SJSA1 (cell line): ENCODE results near the gene POU2F2. TPM values are rescaled to one million over a fixed set of nuclear protein-coding genes. Genes with fewer than 3 reads are reported as not detected.

Experiments
- DNase-seq, 2 experiments: peaks; one replicate each; pipeline ENCODE4 v3.0.0-alpha.2; 2015 to 2020; ENCODE audit warnings: low spot score in 2 of 2, low read depth in 1 of 2
- H3K27ac ChIP-seq: fragments of 250-450 bp; sonication (Bioruptor Pico); 2 replicates; pipeline ENCODE4 v1.5.1; 2020; ENCODE audit warnings: mild to moderate bottlenecking, moderate library complexity
- H3K27me3 ChIP-seq: fragments of 250-450 bp; sonication (Bioruptor Pico); replicated peaks from 2 replicates; pipeline ENCODE4 v1.5.1; 2020; ENCODE audit warnings: mild to moderate bottlenecking, moderate library complexity
- H3K36me3 ChIP-seq: fragments of 250-450 bp; sonication (Bioruptor Pico); 2 replicates; pipeline ENCODE4 v1.5.1; 2020; ENCODE audit warnings: mild to moderate bottlenecking
- H3K4me1 ChIP-seq: fragments of 250-450 bp; sonication (Bioruptor Pico); replicated peaks from 2 replicates; pipeline ENCODE4 v1.6.1; 2021; ENCODE audit warnings: mild to moderate bottlenecking
- H3K4me3 ChIP-seq: fragments of 250-450 bp; sonication (Bioruptor Pico); 2 replicates; pipeline ENCODE4 v1.5.1; 2020; ENCODE audit warnings: mild to moderate bottlenecking
- H3K9me3 ChIP-seq: fragments of 250-450 bp; sonication (Bioruptor Pico); replicated peaks from 2 replicates; pipeline ENCODE4 v1.5.1; 2020; ENCODE audit warnings: mild to moderate bottlenecking
- total RNA-seq: library from RNA; depleted of rRNA; stranded (reverse); fragments of >200 nt; shearing (Covaris generic); gene quantifications from 2 replicates; pipeline ENCODE4 v1.2.3, GENCODE V29; 2014

The POU2F2 gene
- total RNA-seq, 1 experiment from 2014 or later: 0.05 TPM

DNA sequence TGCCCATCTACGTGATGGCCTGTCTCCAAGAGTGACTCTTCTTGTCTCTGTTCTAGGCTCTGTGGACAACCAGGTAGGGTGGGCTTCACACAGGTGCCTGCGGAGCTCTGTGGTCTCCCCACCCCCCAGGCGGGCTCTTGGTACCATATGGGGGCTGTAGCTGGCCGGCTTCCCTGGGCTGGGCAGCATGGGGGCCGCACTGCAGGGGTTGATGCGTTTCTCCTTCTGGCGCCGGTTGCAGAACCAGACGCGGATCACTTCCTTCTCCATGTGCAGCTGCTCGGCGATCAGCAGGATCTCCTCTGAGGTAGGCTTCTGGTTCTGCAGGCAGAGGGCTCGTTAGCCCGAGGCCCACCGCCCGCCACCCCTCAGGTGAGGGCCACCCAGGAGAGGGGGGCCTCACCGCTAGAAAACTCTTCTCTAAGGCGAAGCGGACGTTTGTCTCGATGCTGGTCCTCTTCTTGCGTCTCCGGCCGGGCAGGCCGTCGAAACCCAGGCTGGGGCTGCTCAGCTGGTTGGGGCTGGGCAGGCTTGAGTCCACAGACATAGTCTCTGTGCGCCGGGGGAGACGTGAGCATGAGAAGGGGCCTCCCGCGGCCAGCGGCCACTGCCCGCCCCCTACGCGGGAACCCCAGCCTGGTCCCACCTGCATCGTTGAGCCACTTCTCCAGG, 37.0 kb downstream of the POU2F2 start:
- Histone ChIP-seq H3K9me3 (0 out of 2 replicates have a peak, but pooled peaks cover 2% of the 10 kb centered on the region), H3K4me1 (peaks cover 24% of the 10 kb centered on the region)

GRCh38 chr19:42093926-42094325, 38.3 kb downstream of the POU2F2 start:
- Histone ChIP-seq H3K9me3 (no peaks in the 10 kb centered on the region), H3K36me3 (no peaks in the 10 kb centered on the region), H3K4me1 (peaks cover 19% of the 10 kb centered on the region), H3K4me3 (no peak overlapping the region), H3K27ac (no peak overlapping the region), H3K27me3 (no peaks in the 10 kb centered on the region)
- DNase-seq: no peak

More for the DNA sequence above, 37.0 kb downstream of the POU2F2 start:
- Histone ChIP-seq H3K36me3 (no peaks in the 10 kb centered on the region), H3K27ac (no peak overlapping the region), H3K27me3 (no peaks in the 10 kb centered on the region), H3K4me3 (no peak overlapping the region)
- DNase-seq: no peak

- Histone ChIP-seq H3K4me3 (no peak overlapping the region), H3K36me3 (no peaks in the 10 kb centered on the region), H3K27ac (no peak overlapping the region), H3K27me3 (no peaks in the 10 kb centered on the region), H3K9me3 (no peaks in the 10 kb centered on the region), H3K4me1 (peaks cover 23% of the 10 kb centered on the region)
- no peak for DNase-seq
Observed at GRCh38 chr19:42093505-42093904, 38.7 kb downstream of the POU2F2 start.

DNA sequence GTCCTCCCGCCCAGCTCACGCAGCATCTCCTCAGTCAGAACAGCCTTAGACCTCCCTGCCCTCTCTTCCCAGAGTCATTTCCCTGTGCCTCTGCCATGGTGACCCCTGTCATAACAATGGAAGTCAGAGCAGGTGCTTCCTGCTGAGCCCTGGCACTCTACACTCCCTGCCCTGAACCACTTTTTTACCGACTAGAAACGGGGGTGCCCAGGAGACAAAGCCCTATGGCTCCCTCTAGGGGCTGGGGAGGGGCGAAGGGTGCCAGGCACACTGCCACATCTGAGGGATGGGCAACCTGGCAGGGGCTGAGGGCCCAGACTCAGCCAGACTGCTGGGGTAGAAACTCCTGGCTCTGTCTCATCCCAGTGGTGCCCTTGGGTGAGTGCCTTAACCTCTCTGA, 39.9 kb downstream of the POU2F2 start:
- no peaks in the 10 kb centered on the region for H3K36me3 ChIP-seq
- peaks cover 32% of the 10 kb centered on the region for H3K4me1 ChIP-seq
- no peaks in the 10 kb centered on the region for H3K9me3 ChIP-seq
- no peak overlapping the region for H3K4me3 ChIP-seq
- DNase-seq: no peak
- no peak overlapping the region for H3K27ac ChIP-seq
- H3K27me3 ChIP-seq: no peaks in the 10 kb centered on the region

DNA sequence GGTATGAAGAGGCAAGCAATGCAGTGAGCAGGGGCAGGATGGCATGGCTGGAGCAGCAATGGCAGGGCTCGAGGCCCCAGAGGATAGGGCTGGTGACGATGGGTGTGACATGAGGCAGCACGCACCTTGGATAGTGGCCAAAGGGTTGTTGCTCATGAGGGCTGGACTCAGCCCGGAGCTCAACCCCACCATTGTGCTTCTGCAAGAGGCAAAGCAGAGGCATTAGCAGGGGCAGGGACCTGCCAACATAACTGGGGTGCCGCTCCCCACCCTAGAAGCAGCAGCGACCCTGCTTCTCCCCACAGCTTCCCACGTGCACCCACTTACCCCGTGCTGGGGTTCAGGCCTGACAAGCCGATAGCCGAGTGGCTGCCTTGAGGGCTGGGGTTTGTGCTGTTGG, 40.5 kb downstream of the POU2F2 start:
- H3K4me3 ChIP-seq: no peak overlapping the region
- no peaks in the 10 kb centered on the region for H3K36me3 ChIP-seq
- peaks cover 32% of the 10 kb centered on the region for H3K4me1 ChIP-seq
- H3K9me3 ChIP-seq: no peaks in the 10 kb centered on the region
- DNase-seq: peak in 1 of 2 experiments; percentile 71
- H3K27ac ChIP-seq: no peak overlapping the region
- no peaks in the 10 kb centered on the region for H3K27me3 ChIP-seq

GRCh38 chr19:42091300-42091699, 40.9 kb downstream of the POU2F2 start:
- Histone ChIP-seq H3K27me3 (no peaks in the 10 kb centered on the region), H3K4me1 (peaks cover 32% of the 10 kb centered on the region), H3K4me3 (no peak overlapping the region), H3K9me3 (no peaks in the 10 kb centered on the region), H3K36me3 (no peaks in the 10 kb centered on the region), H3K27ac (no peak overlapping the region)
- DNase-seq: no peak

DNA sequence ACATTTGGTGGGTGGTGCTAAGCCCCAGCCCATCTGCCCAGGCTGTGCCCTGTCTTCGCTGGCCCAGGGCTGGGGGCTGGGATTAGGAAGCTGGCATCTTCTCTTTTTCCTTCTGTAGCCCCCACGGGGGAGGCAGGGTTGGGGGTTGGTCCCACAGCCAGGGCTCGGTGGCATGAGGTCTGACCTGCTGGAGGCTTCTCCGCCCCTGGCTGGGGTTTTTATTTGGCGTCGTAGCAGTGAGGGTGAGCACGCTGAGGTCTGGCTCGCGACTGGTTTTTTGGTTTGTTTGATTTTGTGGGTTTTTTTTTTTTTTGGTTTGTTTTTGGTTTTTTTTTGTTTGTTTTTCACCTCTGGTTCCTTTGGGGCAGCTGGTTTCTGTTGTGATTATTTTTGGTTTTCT, 41.6 kb downstream of the POU2F2 start:
- H3K27me3 ChIP-seq: no peaks in the 10 kb centered on the region
- H3K9me3 ChIP-seq: no peaks in the 10 kb centered on the region
- no peaks in the 10 kb centered on the region for H3K36me3 ChIP-seq
- peaks cover 32% of the 10 kb centered on the region for H3K4me1 ChIP-seq
- H3K4me3 ChIP-seq: no peak overlapping the region
- no peak overlapping the region for H3K27ac ChIP-seq
- no peak for DNase-seq

- Histone ChIP-seq H3K9me3 (no peaks in the 10 kb centered on the region), H3K4me1 (peaks cover 32% of the 10 kb centered on the region), H3K36me3 (no peaks in the 10 kb centered on the region), H3K27me3 (no peaks in the 10 kb centered on the region), H3K27ac (no peak overlapping the region), H3K4me3 (no peak overlapping the region)
- no peak for DNase-seq
Observed at GRCh38 chr19:42089772-42090171, 42.5 kb downstream of the POU2F2 start.

DNA sequence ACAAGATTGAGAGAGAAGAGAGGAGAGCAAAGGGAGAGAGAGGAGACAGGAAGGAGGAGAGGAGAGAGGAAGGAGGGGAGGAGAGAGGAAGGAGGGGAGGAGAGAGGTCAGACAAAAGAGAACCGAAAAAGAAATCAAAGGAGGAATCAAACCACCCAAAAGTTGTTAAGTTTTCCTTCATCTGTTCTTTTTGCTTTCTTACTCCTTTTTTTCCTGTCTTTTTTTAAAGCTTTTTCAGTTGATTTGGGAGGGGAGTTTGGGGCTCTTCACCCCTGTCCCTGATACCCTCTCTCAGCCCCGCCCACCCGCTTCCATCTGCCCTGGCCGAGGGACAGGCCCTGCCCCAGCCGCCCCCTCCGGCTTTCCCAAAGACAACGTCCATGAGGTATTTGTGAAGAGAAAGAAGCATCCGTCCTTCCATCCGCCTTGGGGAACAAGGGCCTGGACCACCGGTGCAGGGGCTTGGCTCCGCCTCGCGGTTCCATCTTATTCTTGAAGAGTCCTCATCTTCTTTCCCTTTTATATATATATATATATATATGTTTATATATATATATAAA, 43.0 kb downstream of the POU2F2 start:
- H3K4me1 ChIP-seq: peaks cover 32% of the 10 kb centered on the region
- no peaks in the 10 kb centered on the region for H3K9me3 ChIP-seq
- no peaks in the 10 kb centered on the region for H3K27me3 ChIP-seq
- no peak for DNase-seq
- H3K27ac ChIP-seq: peak overlapping the region; percentile 86
- H3K4me3 ChIP-seq: peak overlapping the region; percentile 21
- H3K36me3 ChIP-seq: peaks cover 1% of the 10 kb centered on the region; the same call in 1 of the 2 replicates

DNA sequence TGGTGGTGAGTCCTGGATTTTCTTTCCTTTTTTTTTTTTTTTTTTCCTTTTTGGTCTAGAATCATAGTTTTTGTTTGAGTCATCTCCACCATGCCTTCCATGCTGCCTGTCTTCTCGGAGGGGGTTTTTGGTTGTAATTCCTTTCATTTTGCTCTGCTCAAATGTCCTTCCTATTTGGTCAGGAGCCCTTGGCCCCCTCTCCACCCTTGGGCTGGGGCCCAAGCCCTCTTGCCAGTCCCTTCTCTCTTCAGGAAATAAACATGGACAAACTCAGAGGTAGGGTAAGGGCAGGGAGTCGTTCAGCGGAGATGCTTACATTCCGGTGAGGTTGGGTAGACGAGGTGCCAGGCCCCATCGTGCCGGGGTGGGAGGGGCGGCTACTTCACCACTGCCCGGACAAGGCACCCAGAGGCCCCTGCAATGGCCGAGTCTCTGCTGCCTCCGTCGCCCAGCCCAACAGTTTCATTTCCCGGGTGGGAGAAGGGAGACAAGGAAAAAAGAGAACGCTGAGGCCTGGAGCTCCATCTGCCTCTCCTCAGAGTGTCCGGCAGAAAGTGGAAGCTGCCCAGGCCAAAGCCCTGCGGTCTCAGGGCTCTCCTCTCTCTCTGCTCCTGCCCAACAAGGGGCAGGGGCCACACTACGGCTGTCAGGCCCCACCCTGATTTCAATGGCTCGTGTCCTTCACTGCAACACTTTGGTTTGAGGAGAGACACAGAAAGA, 43.6 kb downstream of the POU2F2 start:
- Histone ChIP-seq H3K27me3 (no peaks in the 10 kb centered on the region), H3K36me3 (peaks cover 8% of the 10 kb centered on the region), H3K4me3 (peak overlapping the region; percentile 21), H3K4me1 (peaks cover 32% of the 10 kb centered on the region), H3K9me3 (no peaks in the 10 kb centered on the region), H3K27ac (peak overlapping the region; percentile 86)
- peak; percentile 70 to 84 for DNase-seq

GRCh38 chr19:42086770-42087550, 45.3 kb downstream of the POU2F2 start:
- Histone ChIP-seq H3K4me3 (no peak overlapping the region), H3K9me3 (no peaks in the 10 kb centered on the region), H3K36me3 (peaks cover 23% of the 10 kb centered on the region), H3K27me3 (no peaks in the 10 kb centered on the region), H3K4me1 (peaks cover 32% of the 10 kb centered on the region), H3K27ac (no peak overlapping the region)
- DNase-seq: no peak

DNA sequence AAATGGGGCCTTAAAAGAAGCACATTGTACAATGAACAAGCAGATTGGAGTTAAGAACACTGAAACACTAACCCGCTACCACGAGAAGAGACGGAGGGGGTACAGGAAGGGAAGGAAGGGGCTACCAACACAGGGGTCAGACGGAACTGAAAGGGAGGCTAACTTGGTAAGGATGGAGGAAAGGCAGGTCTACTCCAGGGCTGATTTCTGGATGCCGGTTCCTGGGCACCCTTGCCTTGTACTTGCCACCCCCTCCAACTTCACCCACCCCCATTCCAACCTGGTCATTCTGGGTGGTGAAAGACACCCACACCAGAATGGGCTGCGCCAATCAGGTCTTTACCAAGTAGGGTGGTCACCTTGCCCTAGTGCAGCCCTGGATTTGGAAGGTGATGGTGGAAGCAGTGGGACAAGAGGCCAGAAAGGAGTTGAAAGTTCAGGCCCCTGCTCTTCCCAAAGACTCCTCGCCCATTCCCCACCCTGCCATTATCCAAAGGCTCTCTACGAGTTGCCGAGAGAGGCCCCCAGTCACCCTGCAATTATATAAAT, 46.0 kb downstream of the POU2F2 start:
- peaks cover 26% of the 10 kb centered on the region for H3K4me1 ChIP-seq
- no peak for DNase-seq
- no peak overlapping the region for H3K4me3 ChIP-seq
- H3K36me3 ChIP-seq: peaks cover 30% of the 10 kb centered on the region
- H3K27me3 ChIP-seq: no peaks in the 10 kb centered on the region
- no peaks in the 10 kb centered on the region for H3K9me3 ChIP-seq
- no peak overlapping the region for H3K27ac ChIP-seq

- Histone ChIP-seq H3K36me3 (peaks cover 57% of the 10 kb centered on the region), H3K9me3 (no peaks in the 10 kb centered on the region), H3K4me3 (no peak overlapping the region), H3K27ac (no peak overlapping the region), H3K27me3 (no peaks in the 10 kb centered on the region), H3K4me1 (peaks cover 22% of the 10 kb centered on the region)
- no peak for DNase-seq
Observed at GRCh38 chr19:42083537-42083936, 48.7 kb downstream of the POU2F2 start.
